NCI-H774 (cell line): ENCODE measurements around the gene FRMPD3.

ENCODE experiments used
- DNase-seq: peaks from one replicate; lab custom pipeline; 2025; lab: John Stamatoyannopoulos, UW

Gene FRMPD3

GRCh38 chrX:107480272-107480671, 30.8 kb downstream of the FRMPD3 start:
- no peak for DNase-seq

- no peak for DNase-seq
Observed at GRCh38 chrX:107482046-107482445, 32.6 kb downstream of the FRMPD3 start.

DNA sequence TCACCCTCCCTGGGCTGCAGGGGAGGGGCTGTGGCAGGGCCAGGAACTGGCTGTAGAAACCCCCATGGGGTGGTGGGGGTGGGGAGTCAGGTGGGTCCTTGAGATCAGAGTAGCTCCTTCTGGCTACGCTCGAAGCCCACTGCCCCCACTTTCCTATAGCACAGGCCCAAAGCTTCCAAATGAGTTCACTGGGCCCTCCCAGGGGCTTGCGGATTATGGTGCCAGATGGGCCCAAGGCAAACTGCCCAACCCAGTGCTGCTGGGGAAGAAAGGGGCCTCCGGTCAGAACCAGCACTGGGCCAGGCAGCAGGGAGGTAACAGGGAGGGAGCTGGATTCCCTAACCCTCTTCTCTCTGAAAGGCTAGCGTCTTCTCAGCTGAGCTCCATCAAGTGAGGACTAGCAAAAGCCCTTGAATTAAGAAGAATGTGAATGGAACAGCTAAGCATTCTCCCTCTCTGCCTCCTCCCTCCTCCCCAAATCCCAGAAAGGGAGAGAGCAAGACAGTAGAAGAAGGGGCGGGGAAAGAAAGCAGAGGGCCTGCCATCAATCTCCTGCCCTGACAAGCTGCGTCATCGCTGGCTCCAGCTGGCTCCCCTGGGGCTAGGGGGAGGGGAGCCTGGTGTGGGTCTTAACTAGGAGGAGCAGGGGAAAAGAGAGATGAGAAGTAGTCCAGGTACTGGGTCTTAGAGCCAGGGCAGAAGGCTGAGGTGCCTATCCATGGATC, 34.7 kb downstream of the FRMPD3 start:
- DNase-seq: no peak

- DNase-seq: no peak
Observed at GRCh38 chrX:107485013-107485412, 35.6 kb downstream of the FRMPD3 start.

DNA sequence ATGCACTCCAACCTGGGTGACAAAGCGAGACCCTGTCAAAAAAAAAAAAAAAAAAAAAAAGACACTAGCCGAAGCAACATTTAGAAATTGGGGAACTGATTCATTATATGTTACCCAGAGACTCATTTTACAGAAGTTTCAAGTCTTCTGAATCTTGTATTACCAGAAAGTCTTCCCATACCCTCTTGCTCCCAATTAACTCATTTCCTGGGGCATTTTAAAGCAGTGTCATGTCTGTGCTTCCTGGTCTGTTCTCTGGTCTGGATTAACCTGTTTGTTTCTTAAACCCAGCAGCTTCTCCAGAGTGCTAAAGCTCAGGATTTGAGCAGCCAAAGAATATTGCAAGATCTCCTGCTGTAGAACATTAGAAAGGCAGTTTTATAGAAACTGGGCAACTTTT, 43.7 kb downstream of the FRMPD3 start:
- no peak for DNase-seq

- no peak for DNase-seq
Observed at GRCh38 chrX:107496786-107497185, 47.3 kb downstream of the FRMPD3 start.
